H1 (cell line): ENCODE results near the gene AOPEP. TPM values are rescaled to one million over a fixed set of nuclear protein-coding genes. Genes with fewer than 3 reads are reported as not detected.

Experiments
- CREB1 ChIP-seq: IDR thresholded peaks from 2 replicates; pipeline ENCODE4 v1.6.1; 2012; ENCODE audit warnings: inconsistent platforms
- polyA plus RNA-seq, 7 experiments: library from polyadenylated mRNA; depleted of rRNA in 3 of 7; stranded (reverse) in 5 of 7; unstranded in 2 of 7; fragments of >200 nt in 5 of 7; fragments of 200-250 nt in 2 of 7; gene quantifications; 1 replicate in 5 of 7; 2 replicates in 1 of 7; 4 replicates in 1 of 7; pipeline versions ENCODE4 v1.2.1 to v1.2.3, GENCODE V29; 2011 to 2013; ENCODE audit warnings: missing spikeins in 2 of 7, mixed read lengths in 2 of 7
- total RNA-seq: library from RNA; stranded (reverse); fragmentation: NEBNext Ultra II Directional; extraction: Animal tissue kit (Norgen Biotek cat#: 25700); gene quantifications from 2 replicates; pipeline ENCODE4 v1.2.1, GENCODE V29; 2021

AOPEP gene
- total and polyA plus RNA-seq, 2 of the 8 experiments (the other 6 are each of a cell fraction or from before 2014, with no cell fraction given): 6.1 to 14.3 TPM

- no peak for TF ChIP-seq CREB1
These were observed 19.6 kb upstream of the AOPEP start (continued) for GRCh38 chr9:94706922-94707321.
